B cell (primary cell): ENCODE measurements around the gene SH2D4B. TPM values are rescaled to one million over a fixed set of nuclear protein-coding genes. Genes with fewer than 3 reads are reported as not detected.

Experiments
- ATAC-seq: fragments of 200-7000 bp; cut with Tn5 transposase; one replicate; pipeline ENCODE4 v1.10.0; 2021; ENCODE audit warnings: low read depth, mild to moderate bottlenecking, moderate number of reproducible peaks, moderate library complexity
- CTCF ChIA-PET: fragments of 350-600 bp; sonication (Branson Sonifier 250); formaldehyde crosslinking; loops from one replicate; lab custom pipeline; 2021; ENCODE audit warnings: antibody characterized with exemption, inconsistent platforms; lab: Charles Lee
- POLR2A ChIA-PET: fragments of 350-600 bp; sonication (Branson Sonifier 250); formaldehyde crosslinking; loops from one replicate; lab custom pipeline; 2021; ENCODE audit warnings: antibody characterized with exemption; lab: Charles Lee
- DNase-seq: peaks from one replicate; pipeline ENCODE4 v3.0.0; 2013
- H2AFZ ChIP-seq: 2 replicates; pipeline ENCODE4 v1.6.1; 2012; ENCODE audit warnings: mild to moderate bottlenecking, low read depth, low read length; ENCODE audit not compliant: insufficient read depth, poor library complexity, severe bottlenecking
- H3K27ac ChIP-seq, 2 donors: 1 replicate in 1 of 2; 2 replicates in 1 of 2; pipeline ENCODE4 v1.5.1; 2012 to 2013; ENCODE audit warnings: low read length in 2 of 2, mild to moderate bottlenecking in 2 of 2, moderate library complexity in 1 of 2
- H3K27me3 ChIP-seq, 4 experiments: fragments of 200-600 bp in 1 of 4; sonication (generic) in 1 of 4; replicated peaks in 1 of 4; 1 replicate in 2 of 4; 2 replicates in 2 of 4; pipeline versions ENCODE4 v1.6.1 to v1.7.0; 2013 to 2016; ENCODE audit warnings: low read length in 3 of 4, mild to moderate bottlenecking in 2 of 4, mixed read lengths in 1 of 4, moderate library complexity in 1 of 4; ENCODE audit not compliant: insufficient read depth in 4 of 4, control insufficient read depth in 3 of 4; ENCODE audit errors: control extremely low read depth in 1 of 4
- H3K36me3 ChIP-seq, 2 experiments: replicated peaks in 1 of 2; 1 replicate in 1 of 2; 2 replicates in 1 of 2; pipeline versions ENCODE4 v1.6.1 to v1.7.1; 2013; ENCODE audit warnings: low read length in 1 of 2; ENCODE audit not compliant: insufficient read depth in 2 of 2, control insufficient read depth in 1 of 2; ENCODE audit errors: control extremely low read depth in 1 of 2, extremely low read depth in 1 of 2
- H3K4me1 ChIP-seq, 2 donors: fragments of 200-600 bp in 1 of 2; sonication (generic) in 1 of 2; 1 replicate in 1 of 2; 2 replicates in 1 of 2; pipeline versions ENCODE4 v1.5.1 to v1.6.1; 2013 to 2017; ENCODE audit warnings: low read length in 2 of 2; ENCODE audit not compliant: control insufficient read depth in 2 of 2, insufficient read depth in 2 of 2
- H3K4me2 ChIP-seq: replicated peaks from 2 replicates; pipeline ENCODE3; 2012; ENCODE audit warnings: mild to moderate bottlenecking, low read depth, low read length; ENCODE audit not compliant: poor library complexity, severe bottlenecking
- H3K4me3 ChIP-seq, 5 experiments: fragments of 200-600 bp in 1 of 5; sonication (generic) in 1 of 5; 1 replicate in 3 of 5; 2 replicates in 2 of 5; pipeline versions ENCODE4 v1.5.1 to v1.7.0; 2011 to 2016; ENCODE audit warnings: low read length in 4 of 5, mild to moderate bottlenecking in 4 of 5, low read depth in 2 of 5, control low read depth in 1 of 5, moderate library complexity in 1 of 5; ENCODE audit not compliant: insufficient read depth in 1 of 5; ENCODE audit errors: control extremely low read depth in 1 of 5, extremely low read depth in 1 of 5
- H3K79me2 ChIP-seq: fragments of 200-600 bp; sonication (generic); one replicate; pipeline ENCODE4 v1.6.0; 2016; ENCODE audit warnings: low read length; ENCODE audit not compliant: control insufficient read depth, insufficient read depth
- H3K9ac ChIP-seq: fragments of 200-600 bp; sonication (generic); 2 replicates; pipeline ENCODE4 v1.6.1; 2017; ENCODE audit warnings: mild to moderate bottlenecking, low read length, moderate library complexity
- H3K9me3 ChIP-seq, 3 donors: one replicate each; pipeline versions ENCODE4 v1.6.1 to v1.7.1; 2013; ENCODE audit warnings: low read length in 2 of 3; ENCODE audit not compliant: control insufficient read depth in 2 of 3, insufficient read depth in 1 of 3; ENCODE audit errors: control extremely low read depth in 1 of 3
- H4K20me1 ChIP-seq: 2 replicates; pipeline ENCODE4 v1.6.0; 2012; ENCODE audit warnings: mild to moderate bottlenecking, low read length; ENCODE audit not compliant: insufficient read depth, control insufficient read depth, poor library complexity, severe bottlenecking
- H3K27ac Mint-ChIP-seq: one replicate; pipeline ENCODE4 v1.8.0; 2021; ENCODE audit warnings: mixed read lengths
- H3K27me3 Mint-ChIP-seq: one replicate; pipeline ENCODE4 v1.8.0; 2021; ENCODE audit warnings: mixed read lengths
- H3K4me1 Mint-ChIP-seq: one replicate; pipeline ENCODE4 v1.8.0; 2021; ENCODE audit warnings: mixed read lengths
- H3K4me3 Mint-ChIP-seq: one replicate; pipeline ENCODE4 v1.8.0; 2021; ENCODE audit warnings: mixed read lengths
- H3K9me3 Mint-ChIP-seq: one replicate; pipeline ENCODE4 v1.8.0; 2022; ENCODE audit warnings: mixed read lengths; ENCODE audit not compliant: insufficient read depth
- EZH2 ChIP-seq: IDR thresholded peaks from 2 replicates; pipeline ENCODE4 v1.6.1; 2012; ENCODE audit warnings: borderline replicate concordance, low read depth, mild to moderate bottlenecking, moderate library complexity, low read length; ENCODE audit not compliant: insufficient read depth, poor library complexity, severe bottlenecking
- WGBS: methylation state at CpG from one replicate; pipeline ENCODE4 v1.1.5; 2013; ENCODE audit warnings: missing lambda C conversion rate; ENCODE audit not compliant: insufficient coverage; 5-methylcytosine and 5-hydroxymethylcytosine counted together
- intact Hi-C: fragments of 100-400 bp; cut with micrococcal nuclease; formaldehyde crosslinking; loops from one replicate; pipeline ENCODE4 v1.10.0; 2022
- polyA plus RNA-seq: library from polyadenylated mRNA; depleted of rRNA; stranded (reverse); fragments of >200 nt; gene quantifications from 2 replicates; pipeline ENCODE4 v1.2.3, GENCODE V29; 2012
- total RNA-seq, 2 donors: library from RNA; stranded (reverse); fragments of 120-200 nt in 1 of 2; gene quantifications; 1 replicate in 1 of 2; 2 replicates in 1 of 2; pipeline versions ENCODE4 v1.2.3 to v1.2.4, GENCODE V29; 2013 to 2022
- TF ChIP-seq, protein P1 (sequence below): fragments of 200-600 bp; IDR thresholded peaks from one replicate; pipeline ENCODE4 v1.8.0; 2022; ENCODE audit warnings: antibody characterized with exemption, mild to moderate bottlenecking

SH2D4B gene
- total and polyA plus RNA-seq, 2 donors (not counting 1 experiment from before 2014, with no cell fraction given): 0.09 to 0.22 TPM

DNA sequence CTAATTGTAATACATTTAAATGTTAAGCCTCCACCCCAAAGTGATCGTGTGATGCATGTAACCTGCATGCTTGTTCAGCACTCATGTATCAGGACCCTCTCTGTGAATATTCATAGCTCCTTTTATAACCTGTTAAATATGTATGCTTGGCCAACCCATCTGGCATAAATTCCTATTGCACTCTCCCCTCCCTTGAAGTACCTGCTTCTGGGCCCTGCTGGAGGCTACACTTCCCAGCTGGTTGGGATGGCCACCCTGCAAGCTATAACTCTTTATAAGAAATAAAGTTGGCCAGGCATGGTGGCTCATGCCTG, 149.7 kb downstream of the SH2D4B start:
- Histone ChIP-seq H3K4me1 (no peaks in the 10 kb centered on the region), H3K36me3 (no peaks in the 10 kb centered on the region), H2AFZ (no peak overlapping the region), H3K9me3 (no peaks in the 10 kb centered on the region), H3K27me3 (peaks cover 0 to 2% (median 0%) of the 10 kb centered on the region in 4 experiments), H3K9ac (no peak overlapping the region), H4K20me1 (no peaks in the 10 kb centered on the region), H3K4me2 (no peak overlapping the region), H3K27ac (no peak overlapping the region), H3K4me3 (no peak overlapping the region), H3K79me2 (no peaks in the 10 kb centered on the region)
- Mint-ChIP-seq H3K9me3 (no peaks in the 10 kb centered on the region), H3K4me3 (no peak overlapping the region), H3K4me1 (no peaks in the 10 kb centered on the region), H3K27ac (no peak overlapping the region), H3K27me3 (peaks cover 20% of the 10 kb centered on the region)
- ChIA-PET CTCF (interaction anchor here (1.1 to 2.5 kb wide), 2 partner anchors 12 to 25 kb away, joined by 3 to 10 read pairs; no protein-coding TSS in a partner anchor), POLR2A (no interaction called here)
- intact Hi-C loops: no loop called here
- ATAC-seq (no peak), DNase-seq (no peak)
- WGBS: no CpG with 5 or more reads among the region's 1 CpG
- TF ChIP-seq, protein P1, sequence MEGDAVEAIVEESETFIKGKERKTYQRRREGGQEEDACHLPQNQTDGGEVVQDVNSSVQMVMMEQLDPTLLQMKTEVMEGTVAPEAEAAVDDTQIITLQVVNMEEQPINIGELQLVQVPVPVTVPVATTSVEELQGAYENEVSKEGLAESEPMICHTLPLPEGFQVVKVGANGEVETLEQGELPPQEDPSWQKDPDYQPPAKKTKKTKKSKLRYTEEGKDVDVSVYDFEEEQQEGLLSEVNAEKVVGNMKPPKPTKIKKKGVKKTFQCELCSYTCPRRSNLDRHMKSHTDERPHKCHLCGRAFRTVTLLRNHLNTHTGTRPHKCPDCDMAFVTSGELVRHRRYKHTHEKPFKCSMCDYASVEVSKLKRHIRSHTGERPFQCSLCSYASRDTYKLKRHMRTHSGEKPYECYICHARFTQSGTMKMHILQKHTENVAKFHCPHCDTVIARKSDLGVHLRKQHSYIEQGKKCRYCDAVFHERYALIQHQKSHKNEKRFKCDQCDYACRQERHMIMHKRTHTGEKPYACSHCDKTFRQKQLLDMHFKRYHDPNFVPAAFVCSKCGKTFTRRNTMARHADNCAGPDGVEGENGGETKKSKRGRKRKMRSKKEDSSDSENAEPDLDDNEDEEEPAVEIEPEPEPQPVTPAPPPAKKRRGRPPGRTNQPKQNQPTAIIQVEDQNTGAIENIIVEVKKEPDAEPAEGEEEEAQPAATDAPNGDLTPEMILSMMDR: no peak
- no peak for TF ChIP-seq EZH2

DNA sequence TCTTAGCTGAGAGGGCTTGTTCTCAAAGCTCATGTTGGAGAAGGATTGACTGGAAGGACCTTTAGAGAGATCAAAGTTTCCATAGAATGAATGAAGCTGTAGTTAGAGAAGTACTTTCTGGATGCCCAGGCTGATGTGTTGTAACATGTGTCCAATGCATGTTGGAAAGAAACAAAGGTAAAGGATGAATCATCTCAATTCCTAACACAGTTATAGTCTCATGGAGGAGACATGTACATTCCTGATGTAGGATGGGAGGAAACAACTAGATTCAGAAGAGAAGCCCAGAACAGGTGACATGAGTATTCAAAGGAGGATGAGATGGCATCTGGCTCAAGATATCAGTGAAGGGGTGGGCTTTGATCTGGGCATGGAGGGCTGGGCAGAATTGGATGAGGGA, 152.7 kb downstream of the SH2D4B start:
- no peaks in the 10 kb centered on the region for H3K4me1 Mint-ChIP-seq
- H3K9me3 ChIP-seq: no peaks in the 10 kb centered on the region
- no peak overlapping the region for H3K9ac ChIP-seq
- TF ChIP-seq, protein P1: no peak
- no peak for TF ChIP-seq EZH2
- H3K4me3 Mint-ChIP-seq: no peak overlapping the region
- H3K27me3 Mint-ChIP-seq: peaks cover 23% of the 10 kb centered on the region
- ChIA-PET POLR2A (no interaction called here), CTCF (interaction anchor here (2.0 kb wide), 1 partner anchor 10 kb away, joined by 7 read pairs; no protein-coding TSS in a partner anchor)
- no peaks in the 10 kb centered on the region for H3K9me3 Mint-ChIP-seq
- no peak overlapping the region for H3K27ac ChIP-seq
- DNase-seq (no peak), ATAC-seq (no peak)
- no peaks in the 10 kb centered on the region for H3K36me3 ChIP-seq
- H3K4me1 ChIP-seq: no peaks in the 10 kb centered on the region
- no peak overlapping the region for H3K4me3 ChIP-seq
- intact Hi-C loops: no loop called here
- H3K79me2 ChIP-seq: no peaks in the 10 kb centered on the region
- no peak overlapping the region for H3K4me2 ChIP-seq
- no peak overlapping the region for H3K27ac Mint-ChIP-seq
- H2AFZ ChIP-seq: no peak overlapping the region
- peaks cover 0 to 2% (median 0%) of the 10 kb centered on the region in 4 experiments for H3K27me3 ChIP-seq
- no peaks in the 10 kb centered on the region for H4K20me1 ChIP-seq
